HG03457 (cell line): ENCODE measurements around the gene EGFL7.

Source experiments
- ATAC-seq: cut with Tn5 transposase; IDR thresholded peaks from one replicate; pipeline ENCODE4 v1.9.1; 2021; ENCODE audit warnings: moderate number of reproducible peaks; ENCODE audit not compliant: unreplicated experiment

The EGFL7 gene

DNA sequence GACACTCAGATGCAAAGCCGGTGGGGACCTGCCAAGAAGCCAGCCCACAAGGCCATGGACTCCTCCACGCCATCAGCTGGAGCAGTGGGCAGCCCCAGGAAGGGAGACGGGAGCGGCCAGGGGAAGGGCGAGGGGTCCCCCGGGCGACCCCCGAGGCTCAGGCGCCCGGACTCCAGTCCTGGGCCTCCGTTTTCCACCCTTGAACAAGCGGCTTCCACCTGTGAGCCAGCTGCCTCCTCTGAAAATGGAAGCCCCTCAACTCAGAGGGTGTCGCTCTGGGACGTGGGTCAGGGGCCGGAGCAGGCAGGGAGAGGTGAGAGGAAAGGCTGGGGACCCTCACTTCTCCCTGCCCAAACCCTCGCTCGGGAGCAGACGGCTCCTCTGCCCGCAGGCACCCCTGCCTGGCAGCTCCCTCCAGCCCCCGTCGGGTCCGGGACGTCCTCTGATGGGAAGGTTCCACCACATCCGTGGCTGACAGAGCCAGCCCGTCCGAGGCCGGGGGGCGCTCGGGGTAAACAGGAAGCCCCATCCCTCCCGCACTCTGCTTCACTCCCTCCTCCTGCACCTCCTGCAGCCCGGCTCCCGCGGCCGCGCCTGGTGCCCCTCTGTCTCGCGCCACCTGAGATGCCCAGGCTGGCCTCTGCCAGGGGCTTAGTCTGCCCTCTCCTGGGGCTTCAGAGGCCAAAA lies 3.7 kb upstream of the EGFL7 start:
- ATAC-seq: no peak

DNA sequence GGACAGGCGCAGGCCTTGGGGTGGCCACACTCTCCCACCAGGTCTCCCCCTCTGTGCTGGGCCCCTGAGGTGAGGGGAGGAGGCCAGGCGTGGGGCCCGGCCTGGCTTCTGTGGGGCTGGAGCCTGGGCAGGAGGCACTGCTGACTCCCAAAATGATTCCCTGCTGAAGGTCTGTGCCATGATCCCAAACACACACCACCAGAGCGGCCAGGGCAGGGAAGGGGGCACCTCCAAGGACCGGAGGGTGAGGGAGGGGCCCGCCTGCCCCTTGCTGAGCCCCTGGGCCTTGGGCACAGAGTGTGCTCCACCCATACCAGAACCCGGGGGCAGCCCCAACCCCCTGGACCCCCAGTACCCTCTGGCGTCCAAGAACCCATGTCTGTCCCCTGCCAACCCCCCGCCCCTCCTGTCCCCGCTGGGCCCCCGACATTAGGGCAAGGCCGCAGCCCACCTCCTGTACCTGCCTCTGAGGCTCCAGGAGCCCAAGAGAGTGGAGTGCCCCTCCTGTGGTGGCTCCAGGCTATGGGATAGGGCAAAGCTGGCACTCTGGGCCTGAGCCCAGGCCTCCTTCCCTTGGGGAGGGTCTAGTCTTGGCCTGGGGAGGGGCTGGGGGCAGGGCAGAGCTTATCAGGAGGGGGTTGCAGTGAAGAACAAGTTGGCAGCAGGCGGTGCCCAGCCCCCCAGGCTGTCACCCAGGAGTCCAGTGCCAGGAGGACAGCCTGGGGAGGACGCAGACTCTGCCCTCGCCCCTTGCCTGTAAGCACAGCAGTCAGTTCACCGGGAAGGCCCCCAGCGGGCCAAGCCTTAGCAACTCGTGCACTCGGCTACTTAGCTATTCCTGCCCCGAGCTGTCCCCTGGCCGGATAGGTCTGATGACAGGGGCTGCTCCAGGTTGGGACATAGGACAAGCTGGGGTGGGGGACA lies 2.6 kb upstream of the EGFL7 start:
- no peak for ATAC-seq

DNA sequence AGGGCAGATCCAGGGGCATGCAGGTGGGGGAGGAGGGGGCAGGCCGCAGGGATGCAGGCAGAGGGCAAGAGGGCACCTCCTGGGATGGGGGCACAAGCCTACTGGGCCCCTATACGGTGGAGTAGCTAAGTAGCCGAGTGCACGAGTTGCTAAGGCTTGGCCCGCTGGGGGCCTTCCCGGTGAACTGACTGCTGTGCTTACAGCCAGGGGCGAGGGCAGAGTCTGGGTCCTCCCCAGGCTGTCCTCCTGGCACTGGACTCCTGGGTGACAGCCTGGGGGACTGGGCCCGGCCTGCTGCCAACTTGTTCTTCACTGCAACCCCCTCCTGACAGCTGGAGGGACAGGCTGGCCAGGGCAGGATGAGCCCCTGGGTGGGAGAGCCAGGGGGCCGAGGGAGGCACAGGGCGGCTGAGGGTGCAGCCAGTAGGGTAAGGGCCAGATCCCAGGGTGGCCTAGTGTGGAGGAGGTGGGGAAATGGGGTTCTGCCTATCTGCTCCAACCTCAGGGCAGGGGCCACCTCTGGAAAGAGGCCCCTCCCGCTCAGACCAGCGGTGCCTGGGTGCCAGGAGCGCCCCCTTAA lies 1.7 kb upstream of the EGFL7 start:
- ATAC-seq: no peak

DNA sequence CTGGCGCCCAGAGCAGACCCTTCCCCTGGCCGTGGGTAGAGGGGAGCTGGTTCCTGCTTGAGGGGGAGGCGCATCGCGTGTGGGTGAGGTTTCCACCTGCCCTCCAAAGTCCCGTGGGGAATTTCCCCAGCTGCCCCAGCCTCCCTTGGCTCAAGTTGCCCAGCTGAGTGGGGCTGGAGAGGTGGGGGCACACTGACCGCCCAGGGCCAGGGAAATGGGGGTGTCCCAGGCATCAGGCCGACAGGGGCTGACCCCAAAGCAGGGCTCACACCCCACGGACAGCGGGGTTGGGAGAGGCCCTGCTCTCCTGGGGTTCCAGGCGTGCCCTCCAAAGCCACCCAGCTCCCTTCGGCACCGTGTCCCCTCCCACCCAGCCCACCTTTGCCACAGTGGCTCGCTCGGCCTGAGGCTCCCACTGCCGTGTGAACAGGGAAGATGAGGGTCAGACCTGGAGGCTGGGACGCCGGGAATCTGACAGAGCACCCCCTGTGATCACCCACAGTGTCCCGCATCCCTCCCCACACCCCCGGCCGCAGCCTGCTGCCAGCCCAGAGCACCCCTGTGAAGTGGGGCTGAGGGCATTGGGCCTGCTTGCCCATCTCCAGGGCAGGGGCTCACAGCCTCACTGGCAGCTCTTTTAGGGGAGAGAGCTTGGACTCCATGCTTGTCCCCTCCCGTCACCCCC lies 933 bp upstream of the EGFL7 start:
- no peak for ATAC-seq

- ATAC-seq: no peak
These were observed 425 bp upstream of the EGFL7 start for GRCh38 chr9:136662326-136662655.

DNA sequence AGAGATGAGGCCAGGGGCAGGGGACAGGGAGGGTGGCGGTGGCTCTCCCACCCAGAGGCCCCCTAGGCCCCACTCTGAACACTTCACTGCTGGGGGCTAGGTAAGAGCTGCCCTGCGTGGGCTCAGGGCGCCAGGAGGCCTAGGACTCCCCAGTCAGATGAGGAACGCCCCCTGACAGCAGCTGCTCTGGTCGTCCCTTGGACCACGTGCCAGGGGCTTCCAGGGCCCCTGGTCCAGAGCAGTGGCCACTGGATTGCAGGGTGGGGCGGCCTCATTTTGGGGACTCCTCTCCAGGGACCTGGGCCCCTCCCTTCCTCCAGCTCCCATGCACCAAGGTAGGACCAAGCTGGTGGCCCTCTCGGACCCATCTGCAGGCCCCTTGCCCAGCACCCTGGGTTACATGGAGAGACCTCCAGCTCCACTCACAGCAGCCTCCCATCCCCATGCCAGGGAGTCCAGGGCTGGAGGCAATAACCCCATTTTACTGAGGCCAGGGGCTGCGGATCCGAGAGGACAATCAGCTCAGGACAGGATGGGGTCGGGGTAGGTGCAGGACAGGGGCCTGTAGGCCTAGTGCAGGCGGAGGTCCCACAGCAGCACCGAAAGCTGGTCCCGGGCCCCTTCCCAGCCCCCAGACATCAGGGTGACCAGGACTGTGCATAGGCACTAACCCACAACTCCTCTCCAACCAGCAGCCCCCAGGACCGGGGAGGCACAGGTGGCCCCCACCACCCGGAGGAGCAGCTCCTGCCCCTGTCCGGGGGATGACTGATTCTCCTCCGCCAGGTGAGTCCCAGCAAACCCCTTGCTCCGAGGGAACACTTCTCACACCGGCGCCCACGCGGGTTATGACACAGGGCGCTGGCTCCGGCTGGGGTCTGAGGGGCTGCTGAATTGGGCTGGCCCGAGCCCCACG lies 1.5 kb downstream of the EGFL7 start:
- ATAC-seq: no peak

GRCh38 chr9:136665111-136665703 lies 2.5 kb downstream of the EGFL7 start:
- no peak for ATAC-seq

DNA sequence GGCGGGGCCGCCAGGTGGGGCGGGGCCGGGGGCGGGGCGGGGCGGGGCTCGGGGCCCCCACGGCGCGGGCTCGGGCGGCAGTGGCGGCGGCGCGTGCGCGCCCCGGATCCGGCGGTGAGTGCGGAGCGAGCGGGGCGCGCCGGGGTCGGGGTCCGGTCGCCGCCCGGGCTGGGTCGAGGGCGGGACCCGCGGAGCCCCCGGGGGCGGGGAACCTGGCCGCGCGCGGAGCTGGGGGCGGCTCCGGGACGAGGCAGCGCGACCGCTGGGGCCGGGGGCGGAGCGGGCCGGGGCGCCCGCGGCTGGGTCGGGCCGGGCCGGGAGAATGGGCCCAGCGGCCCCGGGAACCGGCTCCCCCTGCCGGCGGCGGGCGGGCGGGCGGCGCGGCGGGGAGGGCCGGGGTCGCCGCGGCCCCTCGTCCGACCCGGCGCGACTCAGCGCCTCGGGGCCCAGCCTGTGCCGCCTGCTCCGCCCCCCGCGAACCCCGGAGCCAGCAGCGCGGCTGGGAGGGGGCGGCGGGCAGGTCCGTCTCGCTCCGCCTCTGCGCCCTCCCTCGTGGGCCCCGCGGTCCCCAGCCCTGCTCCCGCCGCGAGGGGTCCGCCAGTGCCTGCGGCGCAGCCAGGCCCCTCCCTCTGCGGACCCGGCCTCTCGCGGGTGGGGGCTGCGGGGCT lies 3.1 kb downstream of the EGFL7 start:
- ATAC-seq: no peak

DNA sequence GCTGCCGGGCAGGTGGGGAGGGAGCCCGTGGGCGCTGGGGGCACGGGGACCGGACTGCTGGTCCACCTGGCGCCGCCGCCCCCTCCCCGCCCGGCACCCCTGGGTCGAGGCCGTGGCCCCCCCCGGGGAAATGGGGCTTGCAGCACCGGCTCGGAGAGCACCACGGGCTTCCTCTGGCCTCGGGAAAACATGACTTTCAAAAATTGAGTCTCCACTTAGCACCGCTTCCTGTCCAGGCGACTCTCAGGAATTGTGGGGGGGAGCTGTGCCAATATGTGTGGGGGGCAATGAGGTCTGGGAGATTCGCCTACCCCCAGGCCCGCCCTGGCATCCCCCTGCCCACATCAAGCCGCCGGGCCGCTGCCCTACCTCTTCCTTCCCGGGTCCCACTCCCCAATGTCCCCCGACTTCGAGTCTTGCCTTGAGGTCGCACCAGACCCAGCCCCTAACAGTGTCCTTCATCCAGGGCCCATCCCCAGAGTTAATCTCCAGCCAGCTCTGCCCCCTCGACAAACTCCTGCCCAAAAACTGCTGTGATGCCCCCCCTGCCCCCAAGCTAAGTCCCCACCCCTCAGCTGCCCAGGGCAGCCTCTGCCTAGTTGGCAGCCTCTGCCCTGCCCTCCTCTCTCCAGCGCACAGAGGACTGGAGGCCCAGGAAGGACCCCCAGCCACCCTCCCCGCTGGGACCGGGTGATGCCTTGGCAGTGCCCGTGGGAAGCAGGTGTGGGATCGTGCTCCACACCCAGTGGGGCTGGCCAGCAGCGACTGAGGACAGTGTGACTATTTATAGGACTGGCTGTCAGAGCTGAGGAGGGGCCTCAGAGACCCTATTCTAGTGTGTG lies 3.9 kb downstream of the EGFL7 start:
- ATAC-seq: no peak

GRCh38 chr9:136667214-136667939 lies 4.7 kb downstream of the EGFL7 start:
- no peak for ATAC-seq

DNA sequence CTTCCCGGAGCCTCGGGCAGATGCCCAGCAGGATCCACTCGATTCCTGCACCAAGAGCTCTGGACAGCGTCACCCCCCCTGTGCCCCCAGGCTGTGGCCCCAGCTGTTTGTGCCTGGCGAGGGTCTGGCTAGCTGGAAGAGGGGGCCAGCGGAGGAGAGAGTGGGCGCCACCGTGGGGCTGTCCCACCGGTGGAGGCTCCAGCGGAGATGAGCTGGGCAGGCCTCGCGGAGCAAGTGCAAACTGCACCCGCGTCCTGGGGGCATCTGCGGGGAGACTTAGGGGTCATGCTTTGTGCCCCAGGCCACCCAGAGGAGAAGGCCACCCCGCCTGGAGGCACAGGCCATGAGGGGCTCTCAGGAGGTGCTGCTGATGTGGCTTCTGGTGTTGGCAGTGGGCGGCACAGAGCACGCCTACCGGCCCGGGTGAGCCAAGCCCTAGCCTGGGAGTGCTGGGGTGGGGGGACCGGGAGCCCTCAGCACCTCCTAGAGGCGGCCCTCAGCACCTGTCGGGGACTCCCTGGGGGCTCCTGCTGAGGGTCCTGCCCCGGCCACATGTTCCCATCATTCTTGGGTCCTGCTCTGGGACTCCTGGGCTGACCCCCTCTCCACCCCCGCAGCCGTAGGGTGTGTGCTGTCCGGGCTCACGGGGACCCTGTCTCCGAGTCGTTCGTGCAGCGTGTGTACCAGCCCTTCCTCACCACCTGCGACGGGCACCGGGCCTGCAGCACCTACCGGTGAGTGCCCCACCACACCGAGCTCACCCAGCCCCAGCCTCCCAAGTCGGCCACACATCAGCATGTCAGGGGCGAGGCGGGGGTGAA lies 5.4 kb downstream of the EGFL7 start:
- ATAC-seq: no peak

DNA sequence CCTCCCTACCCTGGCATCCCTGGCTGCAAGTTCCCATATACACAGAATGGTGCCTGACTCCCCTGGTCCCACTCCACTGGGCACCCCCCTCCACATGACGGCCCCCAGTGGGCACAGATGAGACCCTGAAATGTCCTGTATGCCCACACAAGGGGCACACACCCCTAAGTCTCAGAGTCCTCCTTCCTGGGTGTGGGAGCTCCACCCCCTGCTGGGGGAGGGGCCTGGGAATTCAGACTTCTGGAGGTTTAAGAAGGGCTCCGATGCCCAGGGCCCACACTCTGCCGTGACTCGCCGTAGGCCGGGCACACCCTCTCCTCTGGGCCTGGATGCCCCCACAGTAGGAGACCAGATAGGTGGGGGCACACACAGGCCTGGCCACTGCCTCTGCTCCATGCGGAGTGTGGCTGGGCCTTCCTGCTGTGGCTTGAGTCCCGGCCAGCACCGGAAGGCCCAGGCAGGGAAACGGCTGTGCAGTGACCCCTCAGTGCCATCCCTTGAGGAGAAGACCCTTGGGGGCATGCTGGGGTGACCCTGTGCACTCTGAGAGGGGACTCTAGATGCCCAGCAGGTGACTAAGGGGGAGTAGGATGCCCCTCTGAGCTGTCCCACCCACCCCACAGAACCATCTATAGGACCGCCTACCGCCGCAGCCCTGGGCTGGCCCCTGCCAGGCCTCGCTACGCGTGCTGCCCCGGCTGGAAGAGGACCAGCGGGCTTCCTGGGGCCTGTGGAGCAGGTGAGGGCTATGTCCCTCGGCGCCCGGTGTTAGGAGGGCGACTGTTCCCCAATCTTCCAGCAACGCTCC lies 6.5 kb downstream of the EGFL7 start:
- no peak for ATAC-seq

DNA sequence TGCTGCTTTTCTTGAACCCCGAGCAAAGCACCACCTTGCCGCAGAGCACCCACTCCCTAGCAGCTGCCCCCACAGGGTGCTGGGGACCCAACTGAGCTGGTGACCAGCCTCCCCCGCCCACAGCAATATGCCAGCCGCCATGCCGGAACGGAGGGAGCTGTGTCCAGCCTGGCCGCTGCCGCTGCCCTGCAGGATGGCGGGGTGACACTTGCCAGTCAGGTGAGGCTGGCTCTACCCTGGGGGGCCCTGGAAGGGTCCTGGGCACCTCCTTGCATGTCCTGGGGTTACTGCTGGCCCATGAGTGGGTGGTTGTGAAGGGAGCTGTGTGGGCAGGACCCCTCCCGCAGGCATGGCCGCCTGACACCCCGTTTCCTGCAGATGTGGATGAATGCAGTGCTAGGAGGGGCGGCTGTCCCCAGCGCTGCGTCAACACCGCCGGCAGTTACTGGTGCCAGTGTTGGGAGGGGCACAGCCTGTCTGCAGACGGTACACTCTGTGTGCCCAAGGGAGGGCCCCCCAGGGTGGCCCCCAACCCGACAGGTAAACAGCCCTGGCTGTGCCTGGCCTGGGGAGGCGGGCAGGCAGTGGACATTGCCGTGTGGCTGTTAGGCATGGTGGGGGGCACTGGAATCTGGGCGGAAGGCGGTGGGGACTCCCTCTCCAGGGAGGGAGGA lies 7.2 kb downstream of the EGFL7 start:
- no peak for ATAC-seq

DNA sequence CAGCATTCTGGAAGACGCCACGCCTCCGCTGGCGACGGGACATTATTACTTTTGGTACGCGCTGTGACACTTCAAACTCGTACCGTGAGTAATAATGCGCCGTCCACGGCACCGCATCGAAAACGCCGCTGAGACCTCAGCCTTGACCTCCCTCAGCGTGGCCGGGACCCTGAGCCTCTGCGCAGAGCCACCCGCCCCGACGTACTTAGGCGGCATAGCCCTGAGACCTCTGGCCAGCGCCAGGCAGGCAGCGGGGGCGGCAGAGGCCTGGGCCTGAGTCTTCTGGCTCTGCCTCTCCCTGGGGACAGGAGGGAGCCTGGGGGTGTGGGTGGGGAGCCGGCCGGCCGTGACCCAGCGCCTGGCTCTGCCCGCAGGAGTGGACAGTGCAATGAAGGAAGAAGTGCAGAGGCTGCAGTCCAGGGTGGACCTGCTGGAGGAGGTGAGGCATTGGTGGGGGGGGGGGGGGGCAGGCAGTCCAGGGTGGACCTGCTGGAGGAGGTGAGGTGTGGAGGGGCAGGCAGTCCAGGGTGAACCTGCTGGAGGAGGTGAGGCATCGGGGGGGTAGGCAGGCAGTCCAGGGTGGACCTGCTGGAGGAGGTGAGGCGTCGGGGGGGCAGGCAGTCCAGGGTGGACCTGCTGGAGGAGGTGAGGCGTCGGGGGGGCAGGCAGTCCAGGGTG lies 8.0 kb downstream of the EGFL7 start:
- no peak for ATAC-seq

DNA sequence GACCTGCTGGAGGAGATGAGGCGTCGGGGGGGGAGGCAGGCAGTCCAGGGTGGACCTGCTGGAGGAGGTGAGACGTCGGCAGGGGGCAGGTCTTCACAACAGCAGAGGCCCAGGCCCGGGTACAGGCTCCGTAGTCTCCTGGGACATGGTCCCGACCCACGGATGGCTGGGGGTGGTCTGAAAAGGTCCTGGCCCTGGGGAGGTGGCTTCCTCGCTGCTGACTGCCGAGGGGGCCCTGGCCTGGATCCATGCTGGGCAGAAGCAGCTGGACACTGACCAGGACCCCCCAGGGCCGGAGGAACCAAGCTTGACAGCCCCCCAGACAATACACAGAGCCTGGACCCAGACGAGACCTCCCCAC lies 8.5 kb downstream of the EGFL7 start:
- ATAC-seq: no peak
